Heart right ventricle (tissue), 16 donors: ENCODE results near the gene IFT43. TPM values are rescaled to one million over a fixed set of nuclear protein-coding genes. Genes with fewer than 3 reads are reported as not detected.

Experiments
- ATAC-seq, 8 donors: fragments of 200-7000 bp; cut with Tn5 transposase; one replicate each; pipeline ENCODE4 v1.9.1; 2020; ENCODE audit warnings: mild to moderate bottlenecking in 8 of 8, moderate library complexity in 8 of 8, moderate number of reproducible peaks in 1 of 8
- DNase-seq, 2 donors: peaks; one replicate each; pipeline ENCODE4 v3.0.0-alpha.2; 2020
- H3K27ac ChIP-seq, 10 donors: fragments of 200-600 bp; sonication (generic) in 2 of 10; one replicate each; pipeline versions ENCODE4 v1.5.0 to v1.8.0; 2020 to 2022; ENCODE audit warnings: mild to moderate bottlenecking in 3 of 10
- H3K27me3 ChIP-seq, 7 donors: fragments of 200-600 bp; one replicate each; pipeline ENCODE4 v1.8.0; 2021 to 2022; ENCODE audit warnings: mild to moderate bottlenecking in 2 of 7
- H3K36me3 ChIP-seq, 9 donors: fragments of 200-600 bp; sonication (generic) in 1 of 9; one replicate each; pipeline versions ENCODE4 v1.5.0 to v1.8.0; 2020 to 2022; ENCODE audit warnings: mild to moderate bottlenecking in 2 of 9
- H3K4me1 ChIP-seq, 9 donors: fragments of 200-600 bp; sonication (generic) in 1 of 9; one replicate each; pipeline versions ENCODE4 v1.5.0 to v1.8.0; 2020 to 2022; ENCODE audit warnings: mild to moderate bottlenecking in 4 of 9
- H3K4me3 ChIP-seq, 10 donors: fragments of 200-600 bp; sonication (generic) in 2 of 10; one replicate each; pipeline versions ENCODE4 v1.5.0 to v1.8.0; 2020 to 2022; ENCODE audit warnings: mild to moderate bottlenecking in 7 of 10, moderate library complexity in 2 of 10
- H3K9me3 ChIP-seq, 11 donors: fragments of 200-600 bp in 10 of 11; sonication (generic) in 2 of 11; one replicate each; pipeline versions ENCODE4 v1.5.0 to v1.8.0; 2013 to 2022; ENCODE audit warnings: mild to moderate bottlenecking in 2 of 11, control low read depth in 1 of 11, moderate library complexity in 1 of 11
- WGBS, 2 donors: extraction: QIAGEN DNeasy Blood & Tissue Kit; methylation state at CpG; one replicate each; pipeline ENCODE4 v1.1.7; 2013; ENCODE audit warnings: inconsistent platforms in 1 of 2; 5-methylcytosine and 5-hydroxymethylcytosine counted together
- intact Hi-C, 10 donors: fragments of 100-400 bp; cut with DNase I; formaldehyde crosslinking; loops; one replicate each; pipeline versions ENCODE4 v1.11.1 to v1.14.2; 2022
- polyA plus RNA-seq, 2 donors: library from polyadenylated mRNA; stranded (reverse); fragments of 200-250 nt; gene quantifications; one replicate each; pipeline ENCODE4 v1.2.3, GENCODE V29; 2013
- total RNA-seq, 10 donors: library from RNA; stranded (reverse); fragmentation: NEBNext Ultra II Directional in 3 of 10; extraction: Animal tissue kit (Norgen Biotek cat#: 25700) in 3 of 10; gene quantifications; one replicate each; pipeline versions ENCODE4 v1.2.1 to v1.2.4, GENCODE V29; 2021 to 2023
- TF ChIP-seq, protein P1 (sequence below), 9 donors: fragments of 200-600 bp; sonication (generic) in 2 of 9; IDR thresholded peaks; one replicate each; pipeline versions ENCODE4 v1.5.0 to v1.8.0; 2021 to 2022; ENCODE audit warnings: antibody characterized with exemption in 9 of 9, mild to moderate bottlenecking in 5 of 9, moderate library complexity in 1 of 9
- donor health status: Arrhythmogenic right ventricular cardiomyopathy.
- donor health status: ischemic (EF 13 %, LVEDD 7.1; RV severe dilation, severe dysfunction).
- donor health status: healthy with polysubstance abuse.
- donor health status: DM: no; HTN: yes; CAD: no.
- donor health status: DM: no; HTN: no; CAD: no.
- donor health status: ischemic (EF 25% LVEDD 6.9; RV normal size, moderate dysfunction).
- donor health status: ischemic (EF 25% LVEDD 5.7; RV mildly dilated, moderate dysfunction).
- donor health status: healthy.
- donor health status: DM: yes; HTN: yes; CAD: no.
- donor health status: Ischemic cardiomyopathy.
- donor health status: ischemic (EF 35%, LVEDD 5.7; RV mildly dilated, moderate dysfunction).
- donor health status: nonischemic (EF 11% LVEDD 7.7; RV severe dilation, severe dysfunction).
- donor health status: DM: yes; HTN: yes; CAD: no.
- donor health status: PGD.
- donor health status: ischemic (EF 29% LVEDD 5.4; RV normal size, mild dysfunction).
- donor health status: nonischemic (EF 23%, LVEDD 6.1; RV moderate dilation, normal function).

The IFT43 gene
- total and polyA plus RNA-seq, 12 donors: 19.7 to 57.1 (median 31.8) TPM

DNA sequence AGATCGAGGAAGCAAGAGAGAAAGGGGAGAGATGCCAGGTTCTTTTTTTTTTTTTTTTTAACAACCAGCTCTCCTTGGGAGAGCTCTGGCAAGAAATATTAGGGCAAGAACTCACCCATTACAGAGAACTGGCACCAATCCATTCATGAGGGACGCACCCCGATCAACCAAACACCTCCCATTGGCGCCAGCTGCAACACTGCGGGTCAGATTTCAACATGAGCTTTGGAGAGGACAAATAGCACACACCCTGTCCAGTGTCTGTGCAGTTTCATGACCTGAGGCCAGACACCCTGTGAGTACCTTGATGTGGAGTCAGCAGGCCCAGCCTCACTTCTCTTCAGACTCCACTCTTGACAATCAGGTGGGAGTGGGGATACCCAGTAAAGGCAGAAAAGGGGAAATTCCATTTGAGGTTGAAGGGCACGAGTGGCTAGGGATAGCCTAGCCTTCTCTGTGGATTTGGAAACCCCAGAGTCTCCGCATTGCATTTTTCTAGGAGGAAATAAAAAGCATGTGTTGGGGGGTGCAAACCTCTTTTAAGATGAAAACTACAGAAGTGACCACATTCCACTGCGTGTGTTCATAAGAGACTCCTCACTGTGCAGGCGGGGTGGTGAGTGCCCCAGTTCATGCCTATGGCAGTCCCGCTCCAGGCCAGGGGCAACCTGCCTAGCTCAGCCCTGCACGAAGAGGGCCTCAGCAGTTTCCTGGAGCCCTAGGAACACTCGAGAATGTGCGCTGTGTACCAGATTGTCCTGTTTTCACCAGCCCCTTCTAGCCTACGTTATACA, 123.7 kb downstream of the IFT43 start:
- intact Hi-C loops: no loop called here
- Histone ChIP-seq H3K9me3 (no peaks in the 10 kb centered on the region), H3K27me3 (peaks cover 0 to 21% (median 7%) of the 10 kb centered on the region in 7 donors), H3K4me1 (no peaks in the 10 kb centered on the region), H3K36me3 (no peaks in the 10 kb centered on the region), H3K4me3 (no peak overlapping the region), H3K27ac (no peak overlapping the region)
- ATAC-seq (no peak), DNase-seq (no peak)
- TF ChIP-seq, protein P1, sequence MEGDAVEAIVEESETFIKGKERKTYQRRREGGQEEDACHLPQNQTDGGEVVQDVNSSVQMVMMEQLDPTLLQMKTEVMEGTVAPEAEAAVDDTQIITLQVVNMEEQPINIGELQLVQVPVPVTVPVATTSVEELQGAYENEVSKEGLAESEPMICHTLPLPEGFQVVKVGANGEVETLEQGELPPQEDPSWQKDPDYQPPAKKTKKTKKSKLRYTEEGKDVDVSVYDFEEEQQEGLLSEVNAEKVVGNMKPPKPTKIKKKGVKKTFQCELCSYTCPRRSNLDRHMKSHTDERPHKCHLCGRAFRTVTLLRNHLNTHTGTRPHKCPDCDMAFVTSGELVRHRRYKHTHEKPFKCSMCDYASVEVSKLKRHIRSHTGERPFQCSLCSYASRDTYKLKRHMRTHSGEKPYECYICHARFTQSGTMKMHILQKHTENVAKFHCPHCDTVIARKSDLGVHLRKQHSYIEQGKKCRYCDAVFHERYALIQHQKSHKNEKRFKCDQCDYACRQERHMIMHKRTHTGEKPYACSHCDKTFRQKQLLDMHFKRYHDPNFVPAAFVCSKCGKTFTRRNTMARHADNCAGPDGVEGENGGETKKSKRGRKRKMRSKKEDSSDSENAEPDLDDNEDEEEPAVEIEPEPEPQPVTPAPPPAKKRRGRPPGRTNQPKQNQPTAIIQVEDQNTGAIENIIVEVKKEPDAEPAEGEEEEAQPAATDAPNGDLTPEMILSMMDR (IDR thresholded peaks at IDR 0.05): no peak
- WGBS, 2 donors: 78 to 81% methylated on average over 14 of the region's 14 CpGs

DNA sequence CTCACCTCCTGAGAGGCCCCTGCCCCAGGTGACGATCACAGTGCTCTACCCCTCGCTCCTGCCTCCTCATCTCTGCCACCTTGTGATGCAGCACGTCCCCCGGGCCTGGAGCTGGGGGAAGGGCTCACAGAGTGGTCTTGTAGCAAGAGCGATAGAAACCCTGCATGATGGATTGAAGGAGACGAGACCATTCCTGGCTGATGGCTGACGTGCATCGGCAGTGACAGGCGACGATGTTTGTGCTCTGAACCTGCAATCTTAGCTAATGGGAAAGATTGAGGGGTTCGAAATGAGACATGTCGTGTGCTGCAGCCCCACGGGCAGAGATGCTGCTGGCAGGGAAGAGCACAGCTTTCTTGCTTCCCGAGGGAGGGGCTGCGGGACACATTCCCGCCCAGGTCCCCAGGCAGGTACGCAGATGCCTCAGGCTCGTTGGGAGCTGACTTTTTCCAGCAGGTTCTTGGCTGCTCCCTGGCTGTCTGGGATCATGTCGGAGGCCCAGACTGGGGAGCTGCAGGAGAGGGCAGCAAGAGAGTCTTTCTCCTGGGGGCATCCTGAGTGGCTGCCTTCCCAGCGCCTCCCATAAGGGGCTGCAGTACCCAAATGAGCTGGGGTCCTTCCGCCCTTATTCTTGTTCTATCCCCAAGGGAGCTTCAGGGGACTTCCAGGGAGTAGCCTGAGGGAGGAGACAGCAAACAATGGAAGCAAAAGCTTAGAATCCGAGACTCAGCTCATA, 127.5 kb downstream of the IFT43 start:
- peaks cover 0 to 19% (median 7%) of the 10 kb centered on the region in 7 donors for H3K27me3 ChIP-seq
- H3K4me3 ChIP-seq: no peak overlapping the region
- H3K9me3 ChIP-seq: no peaks in the 10 kb centered on the region
- 59 to 63% methylated on average over 22 of the region's 22 CpGs for WGBS, 2 donors
- DNase-seq: no peak
- intact Hi-C loops: no loop called here
- TF ChIP-seq, protein P1 (IDR thresholded peaks at IDR 0.05): no peak
- no peak overlapping the region for H3K27ac ChIP-seq
- no peaks in the 10 kb centered on the region for H3K4me1 ChIP-seq
- no peaks in the 10 kb centered on the region for H3K36me3 ChIP-seq
- no peak for ATAC-seq

DNA sequence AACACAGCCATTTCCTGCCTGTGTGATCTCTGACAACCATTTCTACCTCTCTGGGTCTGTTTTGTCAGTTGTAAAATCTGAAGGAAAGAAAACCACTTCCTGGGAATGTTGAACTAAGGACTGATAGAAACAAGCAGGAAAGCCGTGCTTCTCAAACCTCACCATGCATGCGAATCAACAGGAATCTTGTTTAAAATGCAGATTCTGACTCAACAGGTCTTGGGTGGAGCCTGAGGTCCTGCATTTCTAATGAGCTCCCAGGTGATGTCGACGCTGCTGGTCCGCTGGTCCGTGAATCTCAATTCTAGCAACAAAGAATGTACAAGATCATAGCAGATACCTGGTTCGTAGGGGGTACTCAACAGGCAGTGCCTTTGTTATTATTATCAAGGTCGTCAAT, 128.1 kb downstream of the IFT43 start:
- WGBS, 2 donors: 50% methylated on average over 8 of the region's 8 CpGs
- intact Hi-C loops: no loop called here
- H3K4me3 ChIP-seq: no peak overlapping the region
- TF ChIP-seq, protein P1 (IDR thresholded peaks at IDR 0.05): no peak
- H3K9me3 ChIP-seq: no peaks in the 10 kb centered on the region
- ATAC-seq (no peak), DNase-seq (no peak)
- H3K27me3 ChIP-seq: peaks cover 0 to 19% (median 7%) of the 10 kb centered on the region in 7 donors
- H3K36me3 ChIP-seq: no peaks in the 10 kb centered on the region
- no peaks in the 10 kb centered on the region for H3K4me1 ChIP-seq
- H3K27ac ChIP-seq: no peak overlapping the region

DNA sequence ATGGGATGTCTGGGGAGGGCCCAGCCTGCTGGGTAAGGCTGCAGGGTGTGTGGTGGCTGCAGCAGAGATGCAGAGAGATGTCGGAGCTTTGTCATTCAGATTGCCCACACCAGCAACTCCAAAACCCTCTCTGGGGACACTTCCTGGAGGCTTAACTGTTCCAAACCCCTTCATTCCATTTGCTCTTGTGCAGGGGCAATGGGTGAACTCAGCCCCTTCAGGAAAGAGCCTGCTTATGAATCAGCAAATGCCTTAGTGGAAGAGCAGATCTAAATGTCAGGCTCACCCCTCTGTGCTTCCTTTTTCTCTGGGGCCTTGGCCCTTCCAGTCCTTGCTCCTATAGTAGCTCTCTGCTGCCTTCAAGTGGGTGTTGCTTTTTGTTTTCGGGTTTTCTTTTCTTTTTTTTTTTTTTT, 129.5 kb downstream of the IFT43 start:
- Histone ChIP-seq H3K9me3 (no peaks in the 10 kb centered on the region), H3K4me3 (no peak overlapping the region), H3K27ac (no peak overlapping the region), H3K4me1 (no peaks in the 10 kb centered on the region), H3K36me3 (no peaks in the 10 kb centered on the region), H3K27me3 (peaks cover 0 to 19% (median 7%) of the 10 kb centered on the region in 7 donors)
- TF ChIP-seq, protein P1 (IDR thresholded peaks at IDR 0.05): no peak
- ATAC-seq (no peak), DNase-seq (no peak)
- 77 to 79% methylated on average over 2 of the region's 2 CpGs for WGBS, 2 donors
- intact Hi-C loops: no loop called here
